ENCODE results near the gene FARP1.

Gene FARP1

GRCh38 chr13:98233127-98233526, 90.2 kb downstream of the FARP1 start:
- no peaks in the 10 kb centered on the region for H3K9me3 ChIP-seq (ENCODE audit: insufficient read depth, low read length)
- TF ChIP-seq CTCF (IDR thresholded peaks at IDR 0.05; ENCODE audit: insufficient read depth, low read length, poor library complexity, severe bottlenecking): no peak
- no peak for TF ChIP-seq EZH2phosphoT487 (conservative IDR thresholded peaks at IDR 0.05; ENCODE audit: low read length)

GRCh38 chr13:98234348-98234747, 91.5 kb downstream of the FARP1 start:
- no peak overlapping the region for H3K9ac ChIP-seq (ENCODE audit: low read length)
- H3F3A ChIP-seq (ENCODE audit: insufficient read depth): no peaks in the 10 kb centered on the region
- H3K4me2 ChIP-seq (ENCODE audit: low read depth, low read length, poor library complexity, severe bottlenecking): no peak overlapping the region
- H3K9me3 ChIP-seq (ENCODE audit: insufficient read depth, low read length): no peaks in the 10 kb centered on the region
- H2AFZ ChIP-seq (ENCODE audit: low read depth, low read length, severe bottlenecking): no peak overlapping the region
- no peaks in the 10 kb centered on the region for H3K9me2 ChIP-seq (replicated peaks; ENCODE audit: insufficient read depth, low read length)
- no peaks in the 10 kb centered on the region for H4K20me1 ChIP-seq (ENCODE audit: low read depth, low read length)
- no peaks in the 10 kb centered on the region for H3K27me3 ChIP-seq (ENCODE audit: low read length)
- H3K79me2 ChIP-seq (ENCODE audit: insufficient read depth, low read length): no peaks in the 10 kb centered on the region
- H3K36me3 ChIP-seq (ENCODE audit: low read length): no peaks in the 10 kb centered on the region
- H3K4me3 ChIP-seq (ENCODE audit: insufficient read depth, low read length, poor library complexity, severe bottlenecking): no peak overlapping the region
- TF ChIP-seq CTCF (IDR thresholded peaks at IDR 0.05; ENCODE audit: insufficient read depth, low read length, poor library complexity, severe bottlenecking) (no peak), EZH2phosphoT487 (conservative IDR thresholded peaks at IDR 0.05; ENCODE audit: low read length) (no peak)
- H3K27ac ChIP-seq (ENCODE audit: low read depth, low read length): no peak overlapping the region

More at GRCh38 chr13:98233127-98233526, 90.2 kb downstream of the FARP1 start:
- no peaks in the 10 kb centered on the region for H3K27me3 ChIP-seq (ENCODE audit: low read length)
- no peak overlapping the region for H3K27ac ChIP-seq (ENCODE audit: low read depth, low read length)
- H3F3A ChIP-seq (ENCODE audit: insufficient read depth): no peaks in the 10 kb centered on the region
- no peaks in the 10 kb centered on the region for H4K20me1 ChIP-seq (ENCODE audit: low read depth, low read length)
- H3K4me3 ChIP-seq (ENCODE audit: insufficient read depth, low read length, poor library complexity, severe bottlenecking): no peak overlapping the region
- H2AFZ ChIP-seq (ENCODE audit: low read depth, low read length, severe bottlenecking): no peak overlapping the region
- no peaks in the 10 kb centered on the region for H3K79me2 ChIP-seq (ENCODE audit: insufficient read depth, low read length)
- no peaks in the 10 kb centered on the region for H3K36me3 ChIP-seq (ENCODE audit: low read length)
- H3K4me2 ChIP-seq (ENCODE audit: low read depth, low read length, poor library complexity, severe bottlenecking): no peak overlapping the region
- no peak overlapping the region for H3K9ac ChIP-seq (ENCODE audit: low read length)
- H3K9me2 ChIP-seq (replicated peaks; ENCODE audit: insufficient read depth, low read length): no peaks in the 10 kb centered on the region

GRCh38 chr13:98236197-98236596, 93.3 kb downstream of the FARP1 start:
- no peak for TF ChIP-seq CTCF (IDR thresholded peaks at IDR 0.05; ENCODE audit: insufficient read depth, low read length, poor library complexity, severe bottlenecking)
- TF ChIP-seq EZH2phosphoT487 (conservative IDR thresholded peaks at IDR 0.05; ENCODE audit: low read length): no peak
- Histone ChIP-seq H2AFZ (ENCODE audit: low read depth, low read length, severe bottlenecking) (no peak overlapping the region), H4K20me1 (ENCODE audit: low read depth, low read length) (no peaks in the 10 kb centered on the region), H3K36me3 (ENCODE audit: low read length) (no peaks in the 10 kb centered on the region), H3K4me2 (ENCODE audit: low read depth, low read length, poor library complexity, severe bottlenecking) (no peak overlapping the region), H3K79me2 (ENCODE audit: insufficient read depth, low read length) (no peaks in the 10 kb centered on the region), H3K27me3 (ENCODE audit: low read length) (no peaks in the 10 kb centered on the region), H3K9me2 (replicated peaks; ENCODE audit: insufficient read depth, low read length) (no peaks in the 10 kb centered on the region), H3K27ac (ENCODE audit: low read depth, low read length) (no peak overlapping the region), H3K4me3 (ENCODE audit: insufficient read depth, low read length, poor library complexity, severe bottlenecking) (no peak overlapping the region), H3K9me3 (ENCODE audit: insufficient read depth, low read length) (no peaks in the 10 kb centered on the region), H3F3A (ENCODE audit: insufficient read depth) (no peaks in the 10 kb centered on the region), H3K9ac (ENCODE audit: low read length) (no peak overlapping the region)

Data from SU-DHL-6 (cell line).